Measurements from ENCODE around the gene NME3. TPM values are rescaled to one million over a fixed set of nuclear protein-coding genes. Genes with fewer than 3 reads are reported as not detected.

The NME3 gene
- total and polyA plus RNA-seq, 9 of the 15 experiments (the other 6 are each of a cell fraction or from before 2014, with no cell fraction given) = 0.68 to 76.3 (median 11.5) TPM

GRCh38 chr16:1782408-1783264, 11.3 kb upstream of the NME3 start, which contains the start of the genes NUBP2 and SPSB3 (continued):
- TF ChIP-seq SNAPC5 (CRISPR knock-in tag; IDR thresholded peaks at IDR 0.05) (no peak), STAG1 (CRISPR knock-in tag; IDR thresholded peaks at IDR 0.05; ENCODE audit: borderline replicate concordance) (no peak), MCM3 (IDR thresholded peaks at IDR 0.05) (no peak), CTBP1 (IDR thresholded peaks at IDR 0.05; ENCODE audit: borderline replicate concordance) (peak; percentile 74), ZNF134 (CRISPR knock-in tag; conservative IDR thresholded peaks at IDR 0.05) (no peak), SIN3B (IDR thresholded peaks at IDR 0.05; ENCODE audit: low read depth) (peak; percentile 93), HNRNPH1 (optimal IDR thresholded peaks at IDR 0.05; ENCODE audit: low read depth, low read length) (no peak), CBX8 (IDR thresholded peaks at IDR 0.05; ENCODE audit: borderline replicate concordance, extremely low read depth, low read depth, low read length, poor library complexity, severe bottlenecking) (no peak), ZNF395 (CRISPR knock-in tag; IDR thresholded peaks at IDR 0.05) (no peak), NFIC (IDR thresholded peaks at IDR 0.05) (no peak), TBP (optimal IDR thresholded peaks at IDR 0.05; ENCODE audit: low read depth, low read length) (peak; percentile 53), ESRRA (IDR thresholded peaks at IDR 0.05; ENCODE audit: borderline replicate concordance, low read depth) (peak; percentile 55; the same call in 1 of the 2 replicates), ZBTB7A (IDR thresholded peaks at IDR 0.05; ENCODE audit: borderline replicate concordance, control insufficient read depth, low read depth, low read length) (peak; percentile 22; the same call in 1 of the 2 replicates), ARID3B (CRISPR knock-in tag; IDR thresholded peaks at IDR 0.05; ENCODE audit: borderline replicate concordance) (no peak), ZNF696 (CRISPR knock-in tag; conservative IDR thresholded peaks at IDR 0.05) (no peak), ZNF277 (CRISPR knock-in tag; IDR thresholded peaks at IDR 0.05; ENCODE audit: borderline replicate concordance) (no peak), CEBPG (CRISPR knock-in tag; IDR thresholded peaks at IDR 0.05) (0 out of 2 replicates have a peak, but pooled peaks have one; percentile 9), CEBPG (tag; conservative IDR thresholded peaks at IDR 0.05 in 1 of 2, IDR thresholded peaks at IDR 0.05 in 1 of 2) (no peak), POLR3G (IDR thresholded peaks at IDR 0.05; ENCODE audit: extremely low read depth, insufficient read length, insufficient replicate concordance) (no peak), POLR3A (IDR thresholded peaks at IDR 0.05; ENCODE audit: borderline replicate concordance, extremely low read depth, insufficient read depth, insufficient read length) (no peak), NONO (IDR thresholded peaks at IDR 0.05; ENCODE audit: low read depth in 2 of 2, low read length in 1 of 2) (peak in 1 of 2 experiments; percentile 82; a peak in 2 of 4 replicates), EP400 (IDR thresholded peaks at IDR 0.05) (peak; percentile 93)
